NCI-H524 treated with DMSO at 0.1 percent for 48 hours (cell line): ENCODE results near the gene ING4.
A peak's percentile ranks its signal among the peaks of the same experiment; 100 is the strongest.

Source experiments
- DNase-seq: peaks from one replicate; lab custom pipeline; 2025; lab: John Stamatoyannopoulos, UW

ING4 gene

DNA sequence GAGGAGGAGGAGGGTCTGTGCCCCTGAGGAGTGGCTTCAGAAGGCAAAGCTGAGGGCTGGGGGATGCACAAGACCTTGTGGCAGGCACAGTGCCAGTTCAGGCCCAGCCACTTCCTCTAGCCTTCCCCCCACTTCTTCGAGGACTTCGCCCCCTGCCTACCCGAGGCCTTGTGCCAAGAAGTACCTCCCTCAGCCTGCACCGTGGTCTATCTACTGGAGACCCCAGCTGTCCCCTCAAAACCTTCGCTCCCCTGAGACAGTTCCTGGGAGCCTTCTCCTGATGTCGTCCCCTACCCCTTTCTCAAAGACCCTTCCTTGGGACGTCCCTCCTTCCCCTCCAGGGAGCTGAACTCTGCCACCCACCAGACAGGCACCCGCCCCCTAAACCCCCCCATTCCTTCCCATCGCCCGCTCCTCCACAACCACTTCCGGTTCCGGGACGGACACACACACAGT, 25.7 kb upstream of the ING4 start:
- peak; percentile 57 for DNase-seq

DNA sequence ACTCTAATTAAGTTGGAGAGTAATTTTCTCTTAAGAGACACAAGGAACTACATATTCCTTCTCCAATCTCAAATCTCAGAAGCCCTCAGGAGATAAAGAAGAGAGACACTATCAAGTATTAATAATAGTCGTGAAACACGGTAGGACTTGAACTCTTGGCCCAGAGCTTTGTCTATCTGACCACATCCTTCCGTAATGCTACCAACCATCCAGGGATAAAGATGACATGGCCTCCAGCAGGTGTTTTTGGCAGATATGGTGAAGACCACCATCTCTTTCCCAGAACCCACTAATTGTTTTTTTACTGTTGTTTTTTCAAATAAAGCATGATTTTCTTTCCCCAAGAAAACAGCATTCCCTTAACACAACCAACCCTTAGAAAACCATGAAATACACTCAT, 22.9 kb upstream of the ING4 start:
- DNase-seq, result no peak

DNA sequence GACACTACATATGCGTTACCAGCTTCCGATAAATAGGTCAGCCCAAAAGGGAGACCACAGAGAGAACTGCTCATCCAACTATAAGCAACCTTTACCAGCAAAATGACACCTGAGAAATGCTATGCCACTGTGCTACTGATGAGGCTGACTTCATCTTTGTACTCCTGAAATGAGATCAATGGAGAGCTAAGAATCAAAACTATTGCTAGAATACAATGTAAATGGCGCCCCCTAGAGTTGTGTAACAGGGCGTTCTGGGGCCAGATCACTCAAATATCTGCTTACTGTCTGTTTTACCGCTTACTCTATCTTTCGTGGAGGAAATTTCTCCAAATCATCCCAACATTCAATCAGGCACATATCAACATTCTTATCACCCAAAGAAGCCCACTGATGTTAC, 21.7 kb upstream of the ING4 start:
- DNase-seq, result no peak

DNA sequence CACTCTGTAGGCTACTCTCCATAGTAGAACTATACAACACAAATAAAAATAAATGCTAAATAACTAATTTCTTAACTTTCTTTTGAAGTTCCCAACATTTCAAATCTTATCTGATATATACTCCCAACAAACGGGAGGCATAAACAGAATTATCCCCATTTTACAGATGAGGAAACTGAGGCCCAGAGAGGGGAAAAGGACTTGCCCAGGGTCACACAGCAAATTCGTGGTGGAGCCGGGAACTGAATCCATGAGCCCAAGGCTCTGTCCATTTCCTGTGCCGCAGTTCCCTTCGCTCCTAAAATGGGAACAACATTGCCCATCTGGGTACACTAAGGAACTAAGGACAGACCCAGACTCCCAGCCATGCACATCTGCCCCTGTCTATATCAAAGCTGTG, 14.0 kb upstream of the ING4 start:
- DNase-seq, result no peak

DNA sequence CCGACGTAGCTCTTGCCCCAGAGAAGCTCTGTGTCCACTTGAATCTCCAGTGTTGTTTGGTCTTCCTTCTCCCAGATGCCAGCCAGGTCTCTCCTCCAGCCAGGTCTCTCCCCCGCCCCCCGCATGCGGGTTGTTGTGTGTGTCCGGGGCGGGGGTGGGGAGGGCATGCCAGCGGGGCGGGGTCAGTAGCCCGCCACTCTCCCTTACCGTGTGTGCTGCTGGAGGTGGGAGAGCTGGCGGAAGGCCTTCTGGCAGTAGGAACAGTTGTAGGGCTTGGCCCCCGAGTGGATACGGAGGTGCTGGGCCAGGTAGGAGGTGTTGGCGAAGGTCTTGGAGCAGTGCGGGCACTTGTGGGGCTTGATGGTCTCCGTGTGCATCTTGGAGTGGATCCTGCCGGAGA, 9.2 kb upstream of the ING4 start:
- no peak for DNase-seq

DNA sequence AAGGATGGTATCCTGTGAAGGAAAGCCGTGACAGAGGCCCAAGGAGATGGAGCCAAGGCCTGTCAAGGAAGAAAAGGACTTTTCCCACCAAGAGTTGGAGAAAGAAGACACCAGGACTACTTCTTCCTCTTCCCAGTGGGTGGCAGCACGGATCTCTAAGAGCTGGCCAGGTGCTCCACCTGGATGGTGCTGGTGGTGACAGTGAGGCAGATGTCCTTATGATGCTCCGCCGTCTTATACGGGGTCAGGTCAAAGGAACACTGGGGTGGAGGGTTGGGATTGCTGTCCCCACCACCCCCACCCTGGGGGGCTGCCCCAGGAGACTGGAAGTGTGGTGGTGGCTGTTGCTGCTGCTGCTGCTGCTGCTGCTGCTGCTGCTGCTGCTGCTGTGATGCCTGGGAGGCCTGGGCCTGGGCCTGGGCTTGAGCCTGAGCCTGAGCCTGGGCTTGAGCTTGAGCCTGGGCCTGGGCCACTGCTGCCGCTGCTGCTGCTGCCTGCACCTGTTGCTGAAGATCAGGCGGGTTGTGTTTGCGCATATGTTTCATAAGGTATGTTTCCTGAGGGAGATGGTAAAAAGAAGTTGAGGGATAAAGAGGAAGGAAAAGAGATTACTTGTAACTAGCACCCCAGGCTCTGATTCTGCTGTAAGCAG, 4.8 kb upstream of the ING4 start:
- no peak for DNase-seq

DNA sequence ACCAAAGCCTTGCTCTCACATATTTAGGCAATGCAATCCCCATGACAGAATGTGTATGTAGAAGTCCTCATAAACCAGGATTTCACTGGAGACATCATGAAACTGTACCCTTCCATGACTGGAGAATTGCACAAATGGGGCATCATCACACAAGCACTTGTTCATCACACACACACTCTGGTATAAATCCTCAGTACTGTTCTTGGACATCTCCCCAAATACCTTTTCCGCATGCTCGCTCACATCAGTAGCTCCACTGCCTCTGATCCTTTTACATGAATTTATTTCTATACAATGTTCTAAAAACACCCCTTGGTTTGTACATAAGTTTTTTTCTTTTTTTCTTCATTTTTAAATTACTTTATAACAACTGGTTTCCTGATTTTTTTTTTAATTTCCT, 3.3 kb upstream of the ING4 start:
- no peak for DNase-seq

DNA sequence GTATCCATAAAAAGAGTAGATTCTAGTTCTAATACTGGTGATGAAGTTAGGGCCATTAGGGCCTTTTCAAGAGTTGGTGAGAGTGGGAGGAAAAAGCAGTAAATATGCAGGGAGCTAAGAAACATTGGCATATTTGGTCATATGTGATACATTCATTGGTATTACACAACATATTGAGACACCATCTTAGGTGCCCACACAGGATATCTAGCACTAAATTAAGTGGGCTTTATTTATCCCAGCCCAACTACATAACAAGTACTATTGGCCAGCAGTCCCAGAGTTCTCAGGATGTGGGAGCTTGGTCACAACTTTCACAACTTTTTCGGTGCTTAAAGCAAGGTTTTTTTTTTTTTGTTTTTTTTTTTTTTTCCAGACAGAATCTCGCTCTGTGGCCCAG, 2.0 kb upstream of the ING4 start:
- no peak for DNase-seq

DNA sequence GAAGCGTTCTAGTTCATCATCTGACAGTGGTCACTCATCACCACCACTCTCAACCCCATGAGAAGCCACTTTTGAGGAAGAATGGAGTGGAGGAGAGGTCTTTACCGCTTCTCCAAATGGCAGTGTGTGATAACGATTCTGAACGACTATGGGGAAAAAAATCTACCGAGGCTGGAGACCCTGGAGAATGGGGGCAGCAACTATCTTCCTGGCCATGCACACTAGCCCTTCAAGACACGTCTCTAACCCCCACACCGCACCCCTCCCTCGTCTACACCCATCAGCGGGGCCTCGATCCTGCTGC, 365 bp downstream of the ING4 start:
- DNase-seq, result no peak

DNA sequence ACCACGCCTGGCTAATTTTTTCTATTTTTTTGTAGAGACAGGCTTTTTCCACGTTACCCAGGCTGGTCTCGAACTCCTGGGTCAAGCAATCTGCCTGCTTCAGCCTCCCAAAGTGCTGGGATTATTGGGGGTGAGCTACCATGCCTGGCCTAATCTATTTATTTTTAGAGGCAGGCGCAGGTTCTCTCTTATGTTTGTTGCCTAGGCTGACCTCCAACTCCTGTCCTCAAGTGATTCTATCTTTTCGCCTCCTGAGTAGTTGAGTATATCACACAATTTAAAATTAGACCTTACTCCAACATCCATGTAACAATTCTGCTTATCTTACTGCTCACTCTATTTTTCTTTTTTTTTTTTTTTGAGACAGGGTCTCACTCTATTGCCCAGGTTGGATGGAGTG, 8.9 kb downstream of the ING4 start:
- DNase-seq, result no peak

DNA sequence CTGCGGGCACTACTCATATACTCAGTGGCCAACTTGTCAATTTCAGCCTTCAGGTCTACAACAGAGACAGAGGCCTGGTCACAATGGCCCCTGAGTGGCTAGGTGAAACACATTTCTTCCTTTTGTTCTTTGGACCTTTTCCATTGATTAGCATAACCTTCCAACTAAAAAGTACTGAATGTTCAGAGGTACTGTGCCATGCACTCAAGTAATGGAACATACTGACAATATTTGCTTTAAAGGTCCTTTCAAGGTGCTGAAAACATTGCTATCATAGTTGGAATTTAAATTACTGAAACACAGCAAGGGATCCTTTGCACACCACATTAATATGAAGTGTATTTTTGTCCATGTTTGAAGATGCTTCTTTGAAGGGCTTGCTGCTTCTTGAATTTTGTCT, 9.6 kb downstream of the ING4 start:
- DNase-seq, result no peak

DNA sequence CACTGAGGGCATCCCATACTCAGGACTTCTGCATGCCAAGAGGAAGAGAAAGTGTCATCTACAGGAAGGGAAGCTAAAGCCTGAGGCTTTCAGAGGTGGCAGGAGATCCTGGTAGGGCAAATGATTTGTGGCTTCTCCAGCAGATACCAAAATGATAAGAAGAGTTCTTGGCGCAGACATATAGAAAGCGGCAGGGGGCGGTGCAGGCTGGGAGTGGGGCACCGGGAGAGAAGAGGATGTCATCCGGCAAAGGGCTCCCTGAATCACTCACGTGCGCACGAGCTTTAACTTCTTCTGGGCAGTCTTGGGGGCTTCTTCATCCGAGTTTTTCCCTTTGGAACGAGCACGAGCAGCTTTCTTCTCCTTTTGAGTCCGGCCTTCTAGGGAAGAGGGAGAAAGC, 10.5 kb downstream of the ING4 start:
- no peak for DNase-seq

DNA sequence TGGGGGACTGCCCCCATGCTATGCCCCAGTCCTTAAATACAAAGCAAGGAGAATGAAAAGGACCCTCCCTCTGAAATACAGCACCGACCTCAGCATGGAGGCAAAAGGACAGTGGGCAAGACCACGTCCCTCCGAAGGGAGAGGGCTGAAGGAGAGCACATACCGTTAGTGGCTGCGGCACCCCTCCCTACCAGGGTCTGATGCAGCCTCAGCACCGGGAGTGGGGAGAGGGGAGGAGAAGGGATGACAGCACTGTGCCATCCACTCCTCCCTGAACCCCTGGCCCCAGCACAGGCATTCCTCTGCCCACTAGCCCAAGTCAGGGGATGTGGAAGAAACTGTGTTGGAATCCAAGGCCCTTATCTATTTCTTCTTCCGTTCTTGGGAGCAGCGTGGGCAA, 12.1 kb downstream of the ING4 start:
- no peak for DNase-seq

DNA sequence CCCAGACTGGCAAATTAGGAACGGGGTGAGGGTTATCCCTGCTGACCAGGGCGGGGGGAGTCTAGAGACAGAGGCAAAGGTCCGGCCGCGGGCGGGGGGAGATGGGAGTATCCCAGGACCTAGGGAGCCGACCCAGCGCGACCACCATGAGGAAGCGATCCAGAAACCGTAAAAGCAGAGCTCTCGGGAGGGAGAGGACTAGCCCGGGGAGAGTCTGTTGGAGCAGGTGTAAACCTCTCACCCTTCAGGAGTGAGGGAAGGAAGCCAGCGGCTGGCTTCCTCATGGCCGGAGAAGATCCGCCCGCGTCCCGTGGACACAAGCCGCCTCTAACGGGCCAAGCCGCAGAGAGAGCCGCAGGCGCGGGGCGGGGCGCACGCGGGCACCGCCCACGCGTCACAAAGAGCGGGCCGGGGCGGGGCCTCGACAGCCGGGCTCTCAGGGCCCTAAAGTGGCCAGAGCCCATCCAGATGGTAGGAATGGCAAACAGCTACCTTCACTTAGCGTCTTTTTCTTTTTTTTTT, 15.8 kb downstream of the ING4 start, which contains the start of gene ACRBP:
Gene ACRBP, minus strand, starts transcription at position 350 of the 522 bp plus-strand sequence. Its CDS starts 66 bp downstream, at position 284.
- DNase-seq, result no peak

DNA sequence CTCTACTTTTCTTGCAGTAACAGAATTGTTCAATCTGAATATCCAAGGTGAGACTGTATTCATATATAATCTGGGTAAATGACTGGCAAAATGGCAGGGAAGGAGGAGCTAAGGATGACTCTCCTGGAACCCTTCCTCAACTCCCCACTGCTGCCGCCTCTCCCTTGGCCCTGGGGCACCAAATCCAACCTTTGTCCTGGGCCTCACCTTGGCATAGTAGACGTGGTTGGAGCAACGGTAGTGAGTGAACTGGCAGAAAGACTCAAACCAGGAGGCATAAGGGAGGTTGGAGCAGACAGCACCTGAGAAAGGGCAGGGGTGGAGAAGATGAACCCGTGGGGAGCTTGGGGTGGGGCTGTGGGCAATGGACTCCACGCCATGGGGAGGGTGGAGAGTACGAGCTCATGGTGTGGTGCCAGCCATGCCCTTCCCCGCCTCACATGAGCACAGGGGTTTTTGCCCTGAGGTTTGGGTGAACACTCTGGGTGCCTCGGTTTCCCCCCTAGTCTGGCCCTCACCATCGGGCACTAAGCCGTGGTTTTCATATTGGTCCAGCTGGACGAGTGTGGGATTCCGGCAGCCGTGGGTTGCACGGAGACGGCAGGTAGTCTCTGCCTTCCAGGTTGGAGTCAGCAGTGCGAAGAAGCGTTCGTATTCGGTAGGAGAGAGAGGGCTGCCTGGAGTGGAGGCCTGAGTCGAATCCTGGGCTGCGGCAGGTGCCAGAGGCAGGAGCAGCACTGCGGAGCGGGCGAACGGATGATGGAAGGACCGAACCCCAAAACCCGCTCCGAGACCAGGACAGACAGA, 16.4 kb downstream of the ING4 start:
- no peak for DNase-seq

DNA sequence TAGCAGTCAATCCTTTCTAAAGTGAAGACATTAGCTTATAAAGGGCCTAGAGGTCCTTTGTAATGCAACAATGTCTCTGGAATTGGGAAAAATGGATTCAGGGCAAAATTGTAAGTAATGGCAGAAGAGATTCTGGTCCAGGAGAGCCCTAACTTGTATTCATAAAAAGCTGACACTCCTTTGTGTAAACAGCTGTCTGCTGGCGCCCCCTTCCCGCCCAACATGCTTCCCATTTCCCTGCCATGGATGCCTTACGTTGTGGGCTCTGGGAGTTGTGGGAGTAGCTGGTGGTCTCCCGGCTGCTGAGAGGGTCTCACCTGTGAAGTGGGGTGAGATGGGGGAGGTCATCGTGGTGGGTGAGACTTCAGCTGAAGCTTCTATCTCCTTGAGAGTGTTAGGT, 18.0 kb downstream of the ING4 start:
- DNase-seq, result no peak

DNA sequence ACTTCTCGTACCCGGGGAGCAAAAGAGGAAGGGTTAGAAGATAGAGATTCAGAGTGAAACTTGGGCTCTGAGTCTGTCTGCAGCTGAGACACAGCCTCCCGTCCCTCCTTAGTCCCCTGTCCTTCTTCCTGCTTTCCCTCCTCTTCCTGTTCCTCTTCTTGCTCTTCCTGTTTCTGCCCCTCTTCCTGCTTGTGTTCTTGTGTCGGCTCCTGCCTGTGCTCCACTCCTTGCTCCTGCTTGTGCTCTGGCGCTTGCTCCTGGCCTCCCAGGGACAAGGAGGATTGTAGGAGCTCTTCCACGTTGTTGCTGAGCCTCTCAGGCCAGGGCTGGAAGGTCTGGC, 18.7 kb downstream of the ING4 start:
- DNase-seq, result no peak

DNA sequence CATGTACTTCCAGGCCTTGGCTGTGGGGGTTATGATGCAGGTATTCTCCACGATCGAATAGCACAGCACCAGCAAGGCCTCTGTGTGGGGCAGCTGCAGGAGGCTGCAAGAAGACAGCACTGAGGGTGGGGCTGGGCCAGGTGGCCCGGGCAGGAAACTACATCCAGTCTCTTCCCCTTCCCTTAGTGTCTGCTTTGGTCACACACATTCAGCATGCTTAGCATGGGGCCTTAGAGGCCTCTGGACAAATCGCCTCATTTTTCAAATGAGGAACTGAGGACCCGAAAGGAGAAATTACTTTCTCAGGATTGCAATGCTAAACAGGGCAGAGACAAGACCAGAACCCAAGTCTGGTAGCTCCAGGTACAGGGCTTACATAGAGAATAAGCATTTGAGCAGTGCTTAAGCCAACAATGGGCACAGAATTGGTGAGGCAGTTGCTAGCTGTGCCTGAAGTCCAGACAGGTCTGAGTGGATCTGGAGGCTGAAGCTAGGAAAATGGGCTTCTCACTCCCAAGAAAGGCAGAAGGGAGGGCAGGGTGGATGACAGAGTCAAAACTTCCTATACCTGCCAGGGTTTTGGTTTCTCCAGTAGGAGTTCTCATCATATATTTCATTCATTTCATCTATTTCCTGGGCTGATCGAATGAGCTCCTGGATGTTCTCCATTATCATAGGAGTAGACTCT, 19.2 kb downstream of the ING4 start:
- no peak for DNase-seq

DNA sequence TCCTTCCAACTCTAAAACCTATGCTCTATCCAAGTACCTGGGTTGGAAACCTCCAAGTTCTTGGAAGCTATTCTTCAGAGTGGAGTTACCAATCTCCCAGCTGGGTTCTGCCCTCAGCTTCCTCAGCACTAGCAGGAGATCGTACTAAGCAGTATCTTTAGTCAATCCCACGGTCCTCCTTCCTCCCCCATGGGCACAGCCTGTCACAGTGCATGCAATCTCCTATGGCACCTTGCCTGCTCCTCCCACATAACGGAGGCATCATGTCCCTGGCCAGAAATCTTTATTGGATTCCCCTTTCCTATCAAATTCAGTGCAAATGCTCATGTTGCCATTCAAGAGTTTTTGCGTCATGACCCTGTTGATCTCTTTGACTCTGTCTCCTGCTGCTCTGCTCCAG, 21.8 kb downstream of the ING4 start:
- DNase-seq, result no peak

DNA sequence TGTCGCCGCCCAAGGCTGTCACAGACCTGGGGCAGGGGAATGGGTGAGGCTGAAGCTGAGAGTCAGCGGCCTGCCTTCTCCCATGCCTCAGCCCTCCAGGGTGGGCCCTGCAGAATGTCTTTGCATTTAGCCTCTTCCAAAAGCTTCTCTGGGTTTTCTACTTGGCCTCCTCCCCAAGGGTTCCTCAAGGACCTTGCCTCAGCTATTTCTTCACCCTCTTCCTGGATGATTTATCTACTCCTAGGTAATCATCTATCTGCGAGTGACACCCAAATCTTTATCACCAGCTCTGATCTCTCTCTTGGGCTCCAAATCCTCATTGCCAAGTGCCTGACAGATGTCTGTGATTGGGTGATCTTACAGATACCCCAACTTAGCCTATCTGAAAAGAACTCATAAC, 22.4 kb downstream of the ING4 start:
- no peak for DNase-seq

DNA sequence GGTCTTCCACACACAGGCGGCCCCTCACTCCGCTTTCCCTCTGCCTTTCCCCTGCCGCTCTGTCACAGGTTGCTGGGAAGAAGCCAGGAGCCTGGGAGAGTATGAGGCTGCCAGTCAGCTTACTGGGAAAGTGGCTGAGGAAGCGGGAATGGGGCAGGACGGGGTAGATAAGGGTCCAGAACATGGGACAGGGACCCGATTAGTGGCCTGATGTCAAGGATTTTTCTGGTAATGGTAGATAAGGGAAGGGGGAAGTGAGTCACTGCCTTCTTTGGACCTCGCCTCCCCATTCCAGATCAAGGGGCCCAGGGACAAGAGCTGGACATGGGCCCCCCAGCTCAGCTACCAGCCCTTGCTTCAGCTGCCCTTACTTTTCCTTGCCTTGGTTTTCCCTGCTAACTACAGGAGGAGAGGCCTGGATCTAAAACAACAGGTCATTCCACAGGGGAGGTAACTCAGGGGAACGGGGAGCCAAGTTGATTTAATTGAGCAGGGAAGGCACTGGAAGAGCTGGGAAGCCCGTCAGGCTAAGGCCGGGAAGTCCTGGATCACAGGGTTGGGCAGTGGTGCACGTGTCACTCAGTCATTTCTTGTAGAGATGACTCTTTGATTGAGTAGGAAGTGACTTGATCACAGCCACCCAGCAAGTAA, 23.6 kb downstream of the ING4 start:
- no peak for DNase-seq

DNA sequence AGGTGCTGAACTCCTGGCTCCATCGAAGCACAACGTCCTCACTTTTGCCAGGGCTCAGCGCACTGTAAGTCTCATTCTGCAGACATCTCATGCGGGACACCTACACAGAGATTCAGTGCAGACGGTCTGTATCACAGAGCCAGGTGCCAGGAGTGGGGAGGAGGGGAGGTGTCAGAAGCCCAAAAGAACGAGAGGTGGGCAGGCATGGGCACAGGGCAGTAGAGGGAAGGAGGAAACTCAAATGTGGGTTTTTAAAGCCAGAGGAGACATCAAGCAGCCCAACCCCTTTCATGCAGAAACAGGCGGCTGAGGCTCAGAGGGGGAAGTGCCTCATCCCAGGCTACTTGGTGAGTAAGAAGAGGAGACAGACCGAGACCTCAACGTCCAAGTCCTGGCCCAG, 24.6 kb downstream of the ING4 start:
- DNase-seq, result no peak
